GM23248 (cell line): ENCODE results near the gene TSPEAR.

Source experiments
- EZH2 ChIP-seq: fragments of 200-600 bp; sonication (generic); IDR thresholded peaks from 2 replicates; pipeline ENCODE4 v1.6.1; 2018; ENCODE audit warnings: antibody characterized with exemption, mild to moderate bottlenecking; ENCODE audit not compliant: insufficient read depth, poor library complexity, severe bottlenecking
- EZH2phosphoT487 ChIP-seq: fragments of 200-600 bp; sonication (generic); IDR thresholded peaks from 2 replicates; pipeline ENCODE4 v1.6.1; 2018; ENCODE audit warnings: antibody characterized with exemption, moderate library complexity, mild to moderate bottlenecking, low read depth; ENCODE audit not compliant: insufficient read depth

DNA sequence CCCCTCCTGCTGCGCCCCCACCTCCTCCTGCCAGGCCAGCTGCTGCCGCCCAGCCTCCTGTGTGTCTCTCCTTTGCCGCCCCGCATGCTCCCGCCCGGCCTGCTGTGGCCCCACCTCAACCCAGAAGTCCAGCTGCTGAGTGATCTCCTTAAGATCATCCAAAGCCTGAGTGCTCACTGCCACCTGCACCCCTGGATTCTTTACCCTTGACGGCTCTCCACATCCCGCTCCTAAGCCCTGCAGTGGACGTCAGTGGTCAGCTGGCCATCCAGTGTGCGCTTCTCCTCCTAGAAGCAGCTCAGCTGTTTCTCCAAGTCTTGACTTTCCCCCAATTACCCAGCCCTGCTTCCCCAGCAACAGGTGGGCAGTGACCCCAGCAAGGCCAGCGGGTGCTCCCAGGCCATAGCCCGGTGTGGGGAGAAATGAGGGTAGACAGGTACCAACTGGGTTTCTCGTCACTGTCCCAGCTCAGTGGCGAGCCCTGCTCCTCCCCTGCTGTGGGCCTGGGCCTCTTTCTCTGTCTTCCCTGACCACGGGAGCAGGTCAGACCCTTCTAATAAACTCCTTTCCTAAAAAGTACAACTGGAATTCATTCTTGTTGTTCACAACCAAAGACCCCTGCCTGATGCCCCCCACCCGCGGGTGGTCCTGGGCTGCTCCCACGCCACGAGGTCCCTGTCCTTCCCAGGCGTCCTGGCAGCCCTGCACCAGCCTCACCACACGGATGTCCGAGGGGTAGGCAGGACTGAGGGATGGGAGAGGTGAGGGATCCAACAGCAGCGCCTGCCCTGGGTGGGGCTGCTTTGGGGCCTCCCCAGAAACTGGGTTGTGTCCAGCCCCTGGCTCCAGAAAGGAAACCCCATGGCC is 109.5 kb downstream of the TSPEAR start:
- TF ChIP-seq EZH2phosphoT487 (no peak), EZH2 (no peak)
